ENCODE results near the gene FAXDC2.

The FAXDC2 gene

GRCh38 chr5:154801083-154801482 lies 49.3 kb downstream of the FAXDC2 start:
- no peak for DNase-seq (ENCODE audit: low read depth)
- H3K4me3 ChIP-seq (ENCODE audit: low read depth, low read length) = no peak overlapping the region
- no peak for TF ChIP-seq CTCF (IDR thresholded peaks at IDR 0.05; ENCODE audit: control insufficient read depth, extremely low read depth, insufficient read depth)

- no peak overlapping the region for H3K4me3 ChIP-seq (ENCODE audit: low read depth, low read length)
- no peak for DNase-seq (ENCODE audit: low read depth)
- TF ChIP-seq CTCF (IDR thresholded peaks at IDR 0.05; ENCODE audit: control insufficient read depth, extremely low read depth, insufficient read depth) = no peak
Observed at GRCh38 chr5:154800582-154800981, 49.8 kb downstream of the FAXDC2 start.

- no peak for TF ChIP-seq CTCF (IDR thresholded peaks at IDR 0.05; ENCODE audit: control insufficient read depth, extremely low read depth, insufficient read depth)
- DNase-seq (ENCODE audit: low read depth) = no peak
- H3K4me3 ChIP-seq (ENCODE audit: low read depth, low read length) = no peak overlapping the region
Observed at GRCh38 chr5:154797762-154798161, 52.6 kb downstream of the FAXDC2 start.

- no peak for TF ChIP-seq CTCF (IDR thresholded peaks at IDR 0.05; ENCODE audit: control insufficient read depth, extremely low read depth, insufficient read depth)
- H3K4me3 ChIP-seq (ENCODE audit: low read depth, low read length) = no peak overlapping the region
- no peak for DNase-seq (ENCODE audit: low read depth)
Observed at GRCh38 chr5:154795235-154795596, 55.2 kb downstream of the FAXDC2 start.

- H3K4me3 ChIP-seq (ENCODE audit: low read depth, low read length) = no peak overlapping the region
- TF ChIP-seq CTCF (IDR thresholded peaks at IDR 0.05; ENCODE audit: control insufficient read depth, extremely low read depth, insufficient read depth) = no peak
- no peak for DNase-seq (ENCODE audit: low read depth)
Observed at GRCh38 chr5:154794525-154795234, 55.7 kb downstream of the FAXDC2 start.

GRCh38 chr5:154793599-154794524 lies 56.5 kb downstream of the FAXDC2 start:
- TF ChIP-seq CTCF (IDR thresholded peaks at IDR 0.05; ENCODE audit: control insufficient read depth, extremely low read depth, insufficient read depth) = no peak
- no peak overlapping the region for H3K4me3 ChIP-seq (ENCODE audit: low read depth, low read length)
- DNase-seq (ENCODE audit: low read depth) = no peak

Measured in LNCaP clone FGC (cell line).